Gastroesophageal sphincter (tissue), 4 donors: ENCODE measurements around the gene SLC13A1. TPM values are rescaled to one million over a fixed set of nuclear protein-coding genes. Genes with fewer than 3 reads are reported as not detected.

Source experiments
- ATAC-seq: fragments of 150-250 bp; one replicate; pipeline ENCODE4 v1.9.1; 2016; ENCODE audit warnings: mild to moderate bottlenecking, moderate library complexity
- H3K27ac ChIP-seq, 4 donors: fragments of 200-600 bp; sonication (generic) in 3 of 4; 1 replicate in 3 of 4; 2 replicates in 1 of 4; pipeline ENCODE4 v1.5.1; 2016 to 2019
- H3K27me3 ChIP-seq: fragments of 200-600 bp; sonication (generic); one replicate; pipeline ENCODE4 v1.5.1; 2019
- H3K36me3 ChIP-seq, 2 donors: fragments of 200-600 bp; sonication (generic); one replicate each; pipeline ENCODE4 v1.5.1; 2019; ENCODE audit warnings: control low read depth in 1 of 2
- H3K4me1 ChIP-seq, 3 donors: fragments of 200-600 bp; sonication (generic); 1 replicate in 2 of 3; 2 replicates in 1 of 3; pipeline ENCODE4 v1.5.1; 2016 to 2019; ENCODE audit warnings: control low read depth in 2 of 3
- H3K4me3 ChIP-seq, 2 donors: fragments of 200-600 bp; sonication (generic); one replicate each; pipeline ENCODE4 v1.5.1; 2019; ENCODE audit warnings: mild to moderate bottlenecking in 1 of 2, moderate library complexity in 1 of 2
- H3K9me3 ChIP-seq, 3 donors: fragments of 200-600 bp; sonication (generic); one replicate each; pipeline ENCODE4 v1.5.1; 2017 to 2019; ENCODE audit warnings: control low read depth in 2 of 3
- CTCF ChIP-seq, 4 experiments: fragments of 200-600 bp in 2 of 4; fragments of 450-650 bp in 2 of 4; sonication (generic) in 1 of 4; IDR thresholded peaks; one replicate each; pipeline ENCODE4 v1.5.1; 2017 to 2019; ENCODE audit warnings: antibody characterized with exemption in 4 of 4, mild to moderate bottlenecking in 2 of 4, moderate library complexity in 2 of 4
- EP300 ChIP-seq: sonication (generic); formaldehyde crosslinking; IDR thresholded peaks from one replicate; pipeline ENCODE4 v1.6.1; 2017; ENCODE audit warnings: antibody characterized with exemption, mild to moderate bottlenecking
- POLR2A ChIP-seq, 2 donors: fragments of 450-650 bp; IDR thresholded peaks; one replicate each; pipeline ENCODE4 v1.6.1; 2017; ENCODE audit warnings: antibody characterized with exemption in 2 of 2, mild to moderate bottlenecking in 2 of 2, moderate library complexity in 1 of 2
- POLR2AphosphoS5 ChIP-seq: sonication (generic); formaldehyde crosslinking; IDR thresholded peaks from one replicate; pipeline ENCODE4 v1.6.1; 2017; ENCODE audit warnings: antibody characterized with exemption
- WGBS, 2 donors: methylation state at CpG; one replicate each; pipeline ENCODE4 v1.1.5; 2018; ENCODE audit warnings: low coverage in 1 of 2; 5-methylcytosine and 5-hydroxymethylcytosine counted together
- total RNA-seq, 4 donors: library from RNA; depleted of rRNA; stranded (reverse); fragments of >200 nt; gene quantifications; one replicate each; pipeline ENCODE4 v1.1.0, GENCODE V29; 2016

The SLC13A1 gene
- total RNA-seq, 4 donors from 2014 or later = not detected

DNA sequence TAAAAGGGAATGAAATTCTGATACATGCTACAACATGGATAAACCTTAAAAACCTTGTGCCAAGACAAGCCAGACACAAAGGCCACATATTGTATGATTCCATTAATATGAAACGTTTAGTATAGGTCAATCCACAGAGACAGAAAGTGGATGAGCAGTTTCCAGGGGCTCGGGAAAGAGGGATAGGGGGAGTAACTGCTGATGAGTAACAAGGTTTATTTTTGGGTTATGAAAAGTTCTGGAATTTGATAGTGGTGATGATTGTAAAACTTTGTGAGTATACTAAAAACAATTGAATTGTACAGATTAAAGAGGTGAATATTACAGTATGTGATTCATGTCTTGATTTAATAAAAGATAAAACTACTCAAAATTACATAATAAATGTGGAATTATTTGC lies 19.1 kb upstream of the SLC13A1 start:
- Histone ChIP-seq H3K27me3 (no peaks in the 10 kb centered on the region), H3K9me3 (peaks cover 0 to 14% (median 0%) of the 10 kb centered on the region in 3 donors), H3K4me1 (no peaks in the 10 kb centered on the region), H3K4me3 (no peak overlapping the region), H3K36me3 (no peaks in the 10 kb centered on the region), H3K27ac (no peak overlapping the region)
- ATAC-seq = no peak
- WGBS, 2 donors = 42 to 47% methylated on average over 2 of the region's 2 CpGs
- TF ChIP-seq POLR2A (IDR thresholded peaks at IDR 0.05) (no peak), CTCF (IDR thresholded peaks at IDR 0.05) (no peak), EP300 (no peak), POLR2AphosphoS5 (no peak)

- TF ChIP-seq EP300 = no peak
- TF ChIP-seq POLR2AphosphoS5 = no peak
- no peak for TF ChIP-seq CTCF (IDR thresholded peaks at IDR 0.05)
- TF ChIP-seq POLR2A (IDR thresholded peaks at IDR 0.05) = no peak
- WGBS, 2 donors = 93 to 100% methylated on average over 1 of the region's 1 CpG
- no peak for ATAC-seq
- no peaks in the 10 kb centered on the region for H3K36me3 ChIP-seq
- no peaks in the 10 kb centered on the region for H3K4me1 ChIP-seq
- H3K27ac ChIP-seq = no peak overlapping the region
- H3K27me3 ChIP-seq = no peaks in the 10 kb centered on the region
- H3K9me3 ChIP-seq = peaks cover 0 to 9% (median 0%) of the 10 kb centered on the region in 3 donors
- H3K4me3 ChIP-seq = no peak overlapping the region
Measured at GRCh38 chr7:123216825-123217224, 17.1 kb upstream of the SLC13A1 start.

DNA sequence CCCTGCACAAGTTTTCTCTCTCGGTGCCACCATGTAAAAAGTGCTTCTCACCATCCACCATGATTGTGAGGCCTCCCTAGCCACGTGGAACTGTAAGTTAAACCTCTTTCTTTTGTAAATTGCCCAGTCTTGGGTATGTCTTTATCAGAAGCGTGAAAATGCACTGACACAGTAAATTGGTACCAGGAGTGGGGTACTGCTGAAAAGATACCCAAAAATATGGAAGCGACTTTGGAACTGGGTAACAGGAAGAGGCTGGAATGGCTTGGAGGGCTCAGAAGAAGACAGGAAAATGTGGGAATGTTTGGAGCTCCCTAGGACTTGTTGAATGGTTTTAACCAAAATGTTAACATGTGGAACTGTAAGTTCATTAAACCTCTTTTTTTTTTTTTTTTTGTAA lies 15.6 kb upstream of the SLC13A1 start:
- ATAC-seq = no peak
- TF ChIP-seq CTCF (IDR thresholded peaks at IDR 0.05) (no peak), POLR2AphosphoS5 (no peak), EP300 (no peak), POLR2A (IDR thresholded peaks at IDR 0.05) (no peak)
- Histone ChIP-seq H3K27ac (no peak overlapping the region), H3K9me3 (peaks cover 0 to 9% (median 0%) of the 10 kb centered on the region in 3 donors), H3K27me3 (no peaks in the 10 kb centered on the region), H3K4me1 (no peaks in the 10 kb centered on the region), H3K36me3 (no peaks in the 10 kb centered on the region), H3K4me3 (no peak overlapping the region)
- 82 to 85% methylated on average over 2 to 4 of the region's 4 CpGs for WGBS, 2 donors

DNA sequence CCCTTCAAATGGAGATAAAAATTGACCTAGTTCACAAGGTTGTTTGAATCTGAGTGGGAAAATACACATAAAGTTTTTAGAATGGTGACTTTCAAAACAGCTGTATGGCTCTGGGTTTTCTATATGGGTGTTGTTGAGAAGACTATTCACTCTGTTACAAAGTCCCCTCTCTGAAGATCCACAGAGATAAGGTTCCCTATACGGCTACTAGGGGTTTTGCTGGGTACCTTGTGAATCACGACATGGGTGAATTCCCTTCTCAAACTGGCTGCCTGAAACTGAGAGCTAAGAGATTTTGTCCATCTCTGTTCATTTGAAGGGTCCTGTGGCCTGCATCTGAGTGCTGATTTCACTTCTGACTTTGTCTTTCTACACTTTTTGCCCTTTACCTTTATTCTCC lies 11.8 kb upstream of the SLC13A1 start:
- H3K4me3 ChIP-seq = no peak overlapping the region
- no peak for ATAC-seq
- WGBS, 2 donors = 92 to 93% methylated on average over 2 of the region's 2 CpGs
- no peaks in the 10 kb centered on the region for H3K27me3 ChIP-seq
- H3K4me1 ChIP-seq = no peaks in the 10 kb centered on the region
- H3K27ac ChIP-seq = no peak overlapping the region
- H3K9me3 ChIP-seq = peaks cover 0 to 9% (median 0%) of the 10 kb centered on the region in 3 donors
- no peak for TF ChIP-seq EP300
- no peaks in the 10 kb centered on the region for H3K36me3 ChIP-seq

GRCh38 chr7:123210986-123211385 lies 11.2 kb upstream of the SLC13A1 start:
- Histone ChIP-seq H3K27ac (no peak overlapping the region), H3K4me3 (no peak overlapping the region), H3K9me3 (peaks cover 0 to 9% (median 0%) of the 10 kb centered on the region in 3 donors), H3K4me1 (no peaks in the 10 kb centered on the region), H3K36me3 (no peaks in the 10 kb centered on the region), H3K27me3 (no peaks in the 10 kb centered on the region)
- TF ChIP-seq EP300 = no peak
- TF ChIP-seq POLR2AphosphoS5 = no peak
- TF ChIP-seq CTCF (IDR thresholded peaks at IDR 0.05) = no peak
- TF ChIP-seq POLR2A (IDR thresholded peaks at IDR 0.05) = no peak
- 79 to 87% methylated on average over 4 to 5 of the region's 5 CpGs for WGBS, 2 donors
- no peak for ATAC-seq
